ENCODE data around the gene CWC22. TPM values are rescaled to one million over a fixed set of nuclear protein-coding genes. Genes with fewer than 3 reads are reported as not detected.

CWC22 gene
- total RNA-seq, 5 donors from 2014 or later (not counting 1 experiment from before 2014, with no cell fraction given), result 16.1 to 24.1 (median 22.6) TPM

- H3K36me3 Mint-ChIP-seq, result peaks cover 69% of the 10 kb centered on the region
- H3K27ac Mint-ChIP-seq, result no peak overlapping the region
Observed at GRCh38 chr2:179949438-179949837, 57.7 kb downstream of the CWC22 start.

GRCh38 chr2:179948058-179948457 lies 59.0 kb downstream of the CWC22 start:
- Histone ChIP-seq H3K27me3 (replicated peaks in 1 of 2; ENCODE audit: control insufficient read depth in 2 of 2, extremely low read depth in 1 of 2, insufficient read depth in 2 of 2, low read length in 1 of 2) (no peaks in the 10 kb centered on the region), H3K4me1 (ENCODE audit: control insufficient read depth in 1 of 2, extremely low read depth in 1 of 2, insufficient read depth in 2 of 2, low read length in 2 of 2) (no peaks in the 10 kb centered on the region), H3K36me3 (ENCODE audit: control insufficient read depth in 2 of 2, extremely low read depth in 1 of 2, insufficient read depth in 1 of 2, low read length in 1 of 2) (peaks cover 0 to 63% of the 10 kb centered on the region in 2 donors), H3K27ac (ENCODE audit: low read length) (no peak overlapping the region), H3K9me3 (no peaks in the 10 kb centered on the region), H3K4me3 (ENCODE audit: control insufficient read depth in 1 of 2, extremely low read depth in 1 of 2, low read length in 1 of 2) (no peak overlapping the region)
- CTCF ChIA-PET, result no interaction called here
- Mint-ChIP-seq H3K36me3 (peaks cover 64% of the 10 kb centered on the region), H3K27ac (no peak overlapping the region), H3K9me3 (no peaks in the 10 kb centered on the region), H3K4me3 (no peak overlapping the region), H3K27me3 (no peaks in the 10 kb centered on the region), H3K4me1 (no peaks in the 10 kb centered on the region)
- POLR2A ChIA-PET, result interaction anchor here in 1 of 2 donors (0.6 kb wide), 1 partner anchor 1692 kb away, joined by 5 read pairs; no protein-coding TSS in a partner anchor
- ATAC-seq (replicated peaks in 1 of 4) (no peak), DNase-seq (no peak)
- WGBS (ENCODE audit: insufficient coverage), result no CpG with 5 or more reads among the region's 1 CpG

More at GRCh38 chr2:179949438-179949837, 57.7 kb downstream of the CWC22 start:
- H3K27me3 Mint-ChIP-seq, result no peaks in the 10 kb centered on the region
- ATAC-seq (replicated peaks in 1 of 4) (no peak), DNase-seq (no peak)
- ChIA-PET POLR2A (no interaction called here), CTCF (interaction anchor here (0.6 kb wide), 2 partner anchors 1250 to 1530 kb away, joined by 3 to 6 read pairs; no protein-coding TSS in a partner anchor)
- H3K9me3 Mint-ChIP-seq, result no peaks in the 10 kb centered on the region
- H3K4me1 Mint-ChIP-seq, result no peaks in the 10 kb centered on the region
- Histone ChIP-seq H3K4me3 (ENCODE audit: control insufficient read depth in 1 of 2, extremely low read depth in 1 of 2, low read length in 1 of 2) (no peak overlapping the region), H3K27ac (ENCODE audit: low read length) (no peak overlapping the region), H3K27me3 (replicated peaks in 1 of 2; ENCODE audit: control insufficient read depth in 2 of 2, extremely low read depth in 1 of 2, insufficient read depth in 2 of 2, low read length in 1 of 2) (no peaks in the 10 kb centered on the region), H3K36me3 (ENCODE audit: control insufficient read depth in 2 of 2, extremely low read depth in 1 of 2, insufficient read depth in 1 of 2, low read length in 1 of 2) (peaks cover 0 to 74% of the 10 kb centered on the region in 2 donors), H3K9me3 (no peaks in the 10 kb centered on the region), H3K4me1 (ENCODE audit: control insufficient read depth in 1 of 2, extremely low read depth in 1 of 2, insufficient read depth in 2 of 2, low read length in 2 of 2) (no peaks in the 10 kb centered on the region)
- WGBS (ENCODE audit: insufficient coverage), result no CpG with 5 or more reads among the region's 3 CpGs
- no peak overlapping the region for H3K4me3 Mint-ChIP-seq

- ChIA-PET POLR2A (no interaction called here), CTCF (no interaction called here)
- H3K4me3 ChIP-seq (ENCODE audit: control insufficient read depth in 1 of 2, extremely low read depth in 1 of 2, low read length in 1 of 2), result no peak overlapping the region
- H3K27ac ChIP-seq (ENCODE audit: low read length), result no peak overlapping the region
- Mint-ChIP-seq H3K27me3 (no peaks in the 10 kb centered on the region), H3K27ac (no peak overlapping the region), H3K36me3 (peaks cover 58% of the 10 kb centered on the region), H3K4me1 (no peaks in the 10 kb centered on the region), H3K4me3 (no peak overlapping the region), H3K9me3 (no peaks in the 10 kb centered on the region)
- H3K4me1 ChIP-seq (ENCODE audit: control insufficient read depth in 1 of 2, extremely low read depth in 1 of 2, insufficient read depth in 2 of 2, low read length in 2 of 2), result no peaks in the 10 kb centered on the region
- WGBS (ENCODE audit: insufficient coverage), result 89% methylated on average over 1 of the region's 4 CpGs
- DNase-seq (no peak), ATAC-seq (replicated peaks in 1 of 4) (no peak)
- H3K9me3 ChIP-seq, result no peaks in the 10 kb centered on the region
- H3K36me3 ChIP-seq (ENCODE audit: control insufficient read depth in 2 of 2, extremely low read depth in 1 of 2, insufficient read depth in 1 of 2, low read length in 1 of 2), result peaks cover 0 to 54% of the 10 kb centered on the region in 2 donors
- no peaks in the 10 kb centered on the region for H3K27me3 ChIP-seq (replicated peaks in 1 of 2; ENCODE audit: control insufficient read depth in 2 of 2, extremely low read depth in 1 of 2, insufficient read depth in 2 of 2, low read length in 1 of 2)
Observed at GRCh38 chr2:179946810-179947615, 60.1 kb downstream of the CWC22 start.

- no CpG with 5 or more reads among the region's 4 CpGs for WGBS (ENCODE audit: insufficient coverage)
- H3K27me3 ChIP-seq (replicated peaks in 1 of 2; ENCODE audit: control insufficient read depth in 2 of 2, extremely low read depth in 1 of 2, insufficient read depth in 2 of 2, low read length in 1 of 2), result no peaks in the 10 kb centered on the region
- Mint-ChIP-seq H3K4me1 (no peaks in the 10 kb centered on the region), H3K9me3 (no peaks in the 10 kb centered on the region), H3K36me3 (peaks cover 53% of the 10 kb centered on the region), H3K27me3 (no peaks in the 10 kb centered on the region), H3K4me3 (no peak overlapping the region), H3K27ac (no peak overlapping the region)
- ATAC-seq (replicated peaks in 1 of 4) (no peak), DNase-seq (no peak)
- CTCF ChIA-PET, result no interaction called here
- no peak overlapping the region for H3K27ac ChIP-seq (ENCODE audit: low read length)
- no peak overlapping the region for H3K4me3 ChIP-seq (ENCODE audit: control insufficient read depth in 1 of 2, extremely low read depth in 1 of 2, low read length in 1 of 2)
- POLR2A ChIA-PET, result no interaction called here
- H3K9me3 ChIP-seq, result no peaks in the 10 kb centered on the region
- H3K4me1 ChIP-seq (ENCODE audit: control insufficient read depth in 1 of 2, extremely low read depth in 1 of 2, insufficient read depth in 2 of 2, low read length in 2 of 2), result no peaks in the 10 kb centered on the region
- H3K36me3 ChIP-seq (ENCODE audit: control insufficient read depth in 2 of 2, extremely low read depth in 1 of 2, insufficient read depth in 1 of 2, low read length in 1 of 2), result peaks cover 0 to 49% of the 10 kb centered on the region in 2 donors
Observed at GRCh38 chr2:179946346-179946745, 60.8 kb downstream of the CWC22 start.

GRCh38 chr2:179939259-179939658 lies 67.8 kb downstream of the CWC22 start:
- H3K27ac Mint-ChIP-seq, result no peak overlapping the region
- no peak for ATAC-seq (replicated peaks in 1 of 4)
- WGBS (ENCODE audit: insufficient coverage), result 80% methylated on average over 4 of the region's 5 CpGs
- no peaks in the 10 kb centered on the region for H3K4me1 Mint-ChIP-seq
- no peaks in the 10 kb centered on the region for H3K9me3 Mint-ChIP-seq
- H3K36me3 Mint-ChIP-seq, result peaks cover 37% of the 10 kb centered on the region
- H3K4me3 ChIP-seq (ENCODE audit: control insufficient read depth in 1 of 2, extremely low read depth in 1 of 2, low read length in 1 of 2), result no peak overlapping the region
- ChIA-PET POLR2A (no interaction called here), CTCF (no interaction called here)
- no peaks in the 10 kb centered on the region for H3K36me3 ChIP-seq (ENCODE audit: control insufficient read depth in 2 of 2, extremely low read depth in 1 of 2, insufficient read depth in 1 of 2, low read length in 1 of 2)
- H3K9me3 ChIP-seq, result no peaks in the 10 kb centered on the region
- H3K27me3 ChIP-seq (replicated peaks in 1 of 2; ENCODE audit: control insufficient read depth in 2 of 2, extremely low read depth in 1 of 2, insufficient read depth in 2 of 2, low read length in 1 of 2), result no peaks in the 10 kb centered on the region
- H3K27me3 Mint-ChIP-seq, result no peaks in the 10 kb centered on the region
- no peak for DNase-seq
- no peak overlapping the region for H3K27ac ChIP-seq (ENCODE audit: low read length)
- no peak overlapping the region for H3K4me3 Mint-ChIP-seq
- H3K4me1 ChIP-seq (ENCODE audit: control insufficient read depth in 1 of 2, extremely low read depth in 1 of 2, insufficient read depth in 2 of 2, low read length in 2 of 2), result no peaks in the 10 kb centered on the region

GRCh38 chr2:179938026-179938425 lies 69.1 kb downstream of the CWC22 start:
- no peaks in the 10 kb centered on the region for H3K4me1 ChIP-seq (ENCODE audit: control insufficient read depth in 1 of 2, extremely low read depth in 1 of 2, insufficient read depth in 2 of 2, low read length in 2 of 2)
- DNase-seq (no peak), ATAC-seq (replicated peaks in 1 of 4) (no peak)
- WGBS (ENCODE audit: insufficient coverage), result no CpG with 5 or more reads among the region's 2 CpGs
- no peak overlapping the region for H3K27ac Mint-ChIP-seq
- H3K36me3 ChIP-seq (ENCODE audit: control insufficient read depth in 2 of 2, extremely low read depth in 1 of 2, insufficient read depth in 1 of 2, low read length in 1 of 2), result peaks cover 4% of the 10 kb centered on the region in 2 donors
- H3K27ac ChIP-seq (ENCODE audit: low read length), result no peak overlapping the region
- H3K27me3 Mint-ChIP-seq, result no peaks in the 10 kb centered on the region
- H3K4me3 Mint-ChIP-seq, result no peak overlapping the region
- no peaks in the 10 kb centered on the region for H3K4me1 Mint-ChIP-seq
- peaks cover 45% of the 10 kb centered on the region for H3K36me3 Mint-ChIP-seq
- CTCF ChIA-PET, result no interaction called here
- no peaks in the 10 kb centered on the region for H3K27me3 ChIP-seq (replicated peaks in 1 of 2; ENCODE audit: control insufficient read depth in 2 of 2, extremely low read depth in 1 of 2, insufficient read depth in 2 of 2, low read length in 1 of 2)
- H3K9me3 Mint-ChIP-seq, result no peaks in the 10 kb centered on the region
- H3K9me3 ChIP-seq, result no peaks in the 10 kb centered on the region
- POLR2A ChIA-PET, result no interaction called here
- no peak overlapping the region for H3K4me3 ChIP-seq (ENCODE audit: control insufficient read depth in 1 of 2, extremely low read depth in 1 of 2, low read length in 1 of 2)

Measured in T-cell (primary cell).